Stimulated activated naive CD4-positive, alpha-beta T cell treated with Interleukin-2 at 50 U/mL for 16 hours (primary cell): ENCODE measurements around the gene PKNOX2.

Source experiments
- DNase-seq: peaks from one replicate; lab custom pipeline; 2025; lab: John Stamatoyannopoulos, UW

Gene PKNOX2

GRCh38 chr11:125236072-125236825 lies 71.7 kb downstream of the PKNOX2 start:
- no peak for DNase-seq

GRCh38 chr11:125239585-125240560 lies 75.3 kb downstream of the PKNOX2 start:
- DNase-seq, result no peak

GRCh38 chr11:125241104-125241503 lies 76.6 kb downstream of the PKNOX2 start:
- no peak for DNase-seq

GRCh38 chr11:125242141-125242775 lies 77.7 kb downstream of the PKNOX2 start:
- no peak for DNase-seq

DNA sequence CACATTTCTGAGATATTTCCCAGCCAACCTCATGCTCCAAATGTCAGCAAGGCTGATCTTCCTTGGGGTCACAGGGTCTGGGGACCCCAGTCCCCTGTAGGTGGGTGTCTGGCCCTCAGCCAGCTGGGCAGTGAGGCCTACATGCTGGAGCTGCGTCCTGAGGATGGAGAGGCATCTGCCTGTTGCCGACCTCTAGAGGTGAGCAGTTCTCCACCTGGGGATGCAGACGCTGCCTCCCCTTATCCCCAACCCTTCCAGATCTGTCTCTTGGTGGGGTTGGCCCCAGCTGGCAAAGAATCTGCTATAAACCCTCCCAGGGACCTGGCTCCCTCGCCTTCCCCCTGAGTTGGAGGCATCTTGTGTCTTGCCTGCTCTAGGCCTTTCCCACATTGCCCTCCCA lies 79.6 kb downstream of the PKNOX2 start:
- no peak for DNase-seq

DNA sequence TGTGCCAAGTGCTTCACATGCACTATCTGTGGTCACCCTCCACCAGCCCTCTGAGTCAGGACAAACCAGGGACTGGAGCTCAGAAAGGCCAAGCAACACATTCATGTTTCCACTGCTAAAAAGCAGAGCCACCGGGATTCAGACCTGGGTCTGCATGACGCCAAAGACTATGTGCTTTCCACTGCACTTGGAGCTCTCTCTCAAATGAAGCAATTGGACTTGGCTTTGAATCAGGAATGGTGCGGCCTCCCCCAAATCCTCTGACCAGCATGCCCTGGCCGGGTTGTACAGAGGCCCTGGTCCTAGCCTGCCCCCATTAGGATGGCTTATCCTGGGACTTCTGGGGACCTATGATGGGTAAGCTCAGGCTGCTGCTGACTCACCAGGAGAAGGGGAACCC lies 80.7 kb downstream of the PKNOX2 start:
- no peak for DNase-seq

DNA sequence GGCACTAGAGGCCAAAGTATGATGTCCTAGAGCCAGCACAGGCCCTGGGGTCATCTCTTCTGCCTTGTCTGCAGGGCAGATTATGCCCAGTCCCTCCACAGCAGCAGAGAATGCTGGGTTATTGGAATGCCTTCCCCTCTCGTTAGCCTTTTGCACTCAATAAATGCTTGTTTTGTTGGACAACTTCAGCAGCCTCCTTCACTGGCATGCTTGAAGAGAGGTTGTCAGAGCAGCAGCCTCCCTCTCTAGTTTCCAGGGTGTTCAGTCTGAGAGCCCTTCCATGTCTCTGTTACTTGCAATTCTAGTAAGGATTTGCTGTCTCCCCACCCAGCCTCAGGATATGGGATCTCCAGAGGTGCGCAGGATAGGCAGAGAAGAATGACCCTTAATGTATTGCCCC lies 82.9 kb downstream of the PKNOX2 start:
- DNase-seq, result no peak

DNA sequence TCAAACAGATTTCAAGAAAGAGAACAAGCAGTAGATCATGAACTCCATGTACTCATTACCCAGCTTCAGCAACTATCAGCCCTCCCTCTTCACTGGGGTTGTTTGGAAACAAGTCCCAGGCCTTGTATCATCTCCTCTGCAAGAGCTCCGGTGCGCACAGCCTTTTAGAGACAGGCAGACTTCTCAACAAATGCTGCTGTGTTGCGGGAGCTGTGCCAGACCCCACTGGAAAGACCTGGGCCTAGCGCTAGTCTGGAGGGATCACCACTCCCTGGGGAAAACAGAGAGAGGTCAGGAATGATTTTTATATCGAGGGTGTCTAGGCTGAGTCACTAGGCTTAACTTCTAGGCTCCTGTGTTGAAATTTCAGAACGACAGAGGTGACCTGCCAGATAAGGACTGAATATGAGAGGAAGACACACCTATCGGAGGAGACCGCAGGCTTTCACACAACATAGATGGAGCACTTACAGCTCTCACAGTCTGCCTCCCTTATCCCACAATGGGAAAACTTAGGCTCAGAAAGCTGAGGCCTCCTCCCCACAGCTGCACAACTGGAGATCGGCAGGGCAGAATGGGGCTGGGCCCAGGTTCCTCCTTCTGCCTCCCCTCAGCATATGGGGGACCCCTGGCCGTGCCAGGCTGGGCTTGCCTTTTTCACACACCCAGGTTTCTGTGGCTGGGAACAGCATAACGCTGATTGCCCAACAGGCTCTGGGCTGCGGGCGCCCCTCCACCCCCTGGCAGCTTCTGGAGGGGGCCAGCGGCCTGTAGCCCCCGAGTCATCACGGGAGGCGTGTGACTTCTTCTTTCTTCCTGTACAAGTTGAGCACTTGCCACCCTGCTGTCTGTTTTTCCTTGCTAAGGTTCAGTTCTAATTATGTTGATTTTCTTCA lies 86.0 kb downstream of the PKNOX2 start:
- DNase-seq, result no peak

- no peak for DNase-seq
Measured at GRCh38 chr11:125251214-125251545, 86.6 kb downstream of the PKNOX2 start.

GRCh38 chr11:125251956-125252355 lies 87.4 kb downstream of the PKNOX2 start:
- no peak for DNase-seq

DNA sequence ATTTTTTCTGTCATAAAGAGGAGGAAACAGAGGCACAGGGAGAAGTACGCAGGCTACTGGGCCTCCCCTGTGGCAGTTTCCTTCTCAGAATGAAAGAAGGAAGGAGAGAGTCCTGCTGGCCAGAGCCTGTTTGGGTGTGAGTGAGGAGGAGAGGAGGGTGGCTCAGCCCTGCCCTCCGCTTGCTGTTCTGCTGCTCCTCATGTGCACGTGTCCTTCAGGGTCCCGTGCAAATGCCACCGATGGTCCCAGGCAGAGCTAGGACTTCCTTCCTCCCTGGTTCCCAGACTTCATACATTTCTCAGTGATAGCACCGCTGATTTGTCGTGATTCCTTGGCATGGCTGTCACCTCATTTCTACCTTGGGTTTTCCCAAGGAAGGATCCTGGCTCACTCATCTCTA lies 88.7 kb downstream of the PKNOX2 start:
- no peak for DNase-seq

GRCh38 chr11:125253795-125254525 lies 89.4 kb downstream of the PKNOX2 start:
- DNase-seq, result no peak

DNA sequence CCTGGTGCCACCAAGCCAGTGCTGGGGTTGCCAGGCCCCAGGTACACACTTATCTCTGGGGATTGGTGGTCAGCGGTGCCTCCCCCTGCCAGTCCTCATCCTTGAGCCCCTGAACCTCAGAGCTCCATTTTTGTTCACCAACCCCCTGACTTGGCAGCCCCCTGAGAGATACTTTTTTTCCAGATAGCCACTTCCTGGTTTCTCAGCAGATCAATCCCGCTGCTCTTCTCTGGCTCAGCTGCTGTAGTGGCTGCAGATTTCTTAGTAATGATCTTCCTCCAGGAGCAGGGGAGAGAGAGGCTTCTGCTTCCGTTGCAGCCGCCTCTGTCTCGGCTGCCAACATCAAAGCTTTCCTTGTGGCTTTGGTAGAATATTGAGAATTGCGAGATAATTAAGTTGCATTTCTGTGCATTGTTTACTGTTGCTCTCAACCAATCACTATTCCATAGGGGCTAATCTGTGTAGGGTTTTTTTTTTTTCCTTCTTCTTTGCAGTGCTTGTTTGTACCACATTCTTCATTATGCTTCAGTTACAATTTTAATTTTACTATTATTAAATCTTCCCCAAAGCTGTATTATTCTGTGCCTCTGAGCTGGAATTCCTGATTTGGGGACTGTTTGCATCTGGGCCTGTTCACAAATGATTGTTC lies 92.1 kb downstream of the PKNOX2 start:
- no peak for DNase-seq

DNA sequence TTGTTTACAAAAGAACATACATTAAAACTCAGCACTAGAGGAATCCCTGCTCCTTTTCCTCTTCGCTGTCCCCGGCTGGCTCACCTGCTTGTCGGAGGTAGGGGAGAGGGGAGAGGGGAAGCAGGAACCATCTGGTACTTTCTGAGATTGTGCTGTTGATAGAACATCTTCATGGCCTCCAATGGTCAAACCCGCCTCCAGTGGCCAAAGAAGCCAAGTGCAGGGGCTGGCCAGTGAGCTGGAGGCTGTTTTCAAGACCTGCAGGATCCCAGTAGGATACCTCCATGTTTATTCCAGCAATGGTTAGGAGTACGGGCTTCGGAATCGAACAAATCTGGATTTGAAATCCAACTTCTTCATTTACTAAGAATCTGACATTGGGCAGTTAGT lies 92.6 kb downstream of the PKNOX2 start:
- no peak for DNase-seq

DNA sequence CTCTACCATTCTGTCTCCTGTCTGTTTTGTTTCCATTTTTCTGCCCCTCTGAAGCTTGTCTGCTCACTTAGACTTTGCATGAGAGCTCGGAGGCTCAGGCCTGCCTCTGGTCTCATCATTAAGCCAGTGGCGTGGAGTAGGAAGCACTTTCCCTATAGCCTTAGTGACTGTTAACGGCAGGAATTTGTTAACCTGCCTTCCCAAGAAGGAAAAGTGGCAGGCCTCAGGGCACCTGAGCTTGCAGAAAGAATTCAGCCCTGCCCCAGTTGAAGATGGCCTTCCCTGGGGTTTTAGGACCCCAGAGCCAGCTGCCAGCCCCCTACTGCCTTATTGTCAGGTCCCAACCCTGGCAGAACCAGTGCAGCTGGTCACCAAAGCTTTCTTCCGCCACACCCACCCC lies 93.2 kb downstream of the PKNOX2 start:
- DNase-seq, result no peak

DNA sequence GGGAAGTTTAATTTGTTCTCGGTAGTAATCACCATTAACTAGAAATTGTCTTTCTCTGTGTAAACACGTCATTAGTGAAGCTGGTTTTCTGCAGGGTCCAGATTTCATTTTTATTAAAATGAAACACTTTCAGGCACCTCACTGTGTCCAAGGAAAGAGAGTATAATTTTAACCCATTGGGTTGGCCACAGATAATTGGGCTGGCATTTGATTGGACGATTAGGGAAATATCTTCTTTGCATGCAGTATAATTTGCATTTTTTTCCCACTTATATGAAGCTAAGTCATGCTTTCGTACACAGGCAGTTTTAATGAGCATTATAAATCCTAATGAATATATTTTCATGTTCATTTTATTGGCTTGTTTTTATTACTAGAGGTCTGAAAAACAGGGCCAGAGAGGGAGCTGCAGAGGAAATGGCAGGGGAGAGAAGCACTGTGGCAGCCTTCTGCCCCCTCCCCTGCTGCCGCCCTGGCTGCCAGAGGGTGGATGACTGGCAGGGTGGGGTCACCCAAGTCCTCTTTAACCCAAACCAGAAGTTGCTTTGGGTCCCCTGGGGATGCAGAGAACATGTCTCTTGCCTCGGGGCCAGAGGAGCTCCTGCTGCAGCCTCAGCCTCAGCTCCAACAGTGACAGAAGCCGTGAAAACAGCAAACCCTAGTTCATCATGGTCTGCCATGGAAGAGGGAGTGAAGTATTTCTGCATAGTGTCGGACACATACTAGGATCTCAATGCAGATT lies 93.9 kb downstream of the PKNOX2 start:
- DNase-seq, result no peak

DNA sequence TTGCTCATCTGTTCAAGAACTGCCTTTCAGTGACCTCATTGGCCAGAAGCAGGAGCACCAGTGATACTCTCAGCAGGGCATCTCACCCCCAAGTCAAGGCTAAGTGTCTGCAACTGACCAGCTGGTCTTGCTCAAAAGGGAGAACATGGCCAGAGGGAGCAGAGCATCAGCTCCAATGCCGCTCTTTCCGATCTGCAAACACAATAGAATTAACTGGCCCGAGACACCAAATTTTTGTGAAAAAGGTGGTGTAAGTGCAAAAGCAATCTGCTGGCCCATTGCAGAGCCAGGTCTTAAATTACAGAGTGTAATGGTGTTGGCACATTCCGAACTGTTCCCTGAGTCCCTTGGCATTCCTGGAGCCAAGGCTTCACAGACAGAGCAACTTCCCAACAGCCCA lies 97.0 kb downstream of the PKNOX2 start:
- DNase-seq, result no peak

GRCh38 chr11:125262194-125262829 lies 97.8 kb downstream of the PKNOX2 start:
- no peak for DNase-seq

DNA sequence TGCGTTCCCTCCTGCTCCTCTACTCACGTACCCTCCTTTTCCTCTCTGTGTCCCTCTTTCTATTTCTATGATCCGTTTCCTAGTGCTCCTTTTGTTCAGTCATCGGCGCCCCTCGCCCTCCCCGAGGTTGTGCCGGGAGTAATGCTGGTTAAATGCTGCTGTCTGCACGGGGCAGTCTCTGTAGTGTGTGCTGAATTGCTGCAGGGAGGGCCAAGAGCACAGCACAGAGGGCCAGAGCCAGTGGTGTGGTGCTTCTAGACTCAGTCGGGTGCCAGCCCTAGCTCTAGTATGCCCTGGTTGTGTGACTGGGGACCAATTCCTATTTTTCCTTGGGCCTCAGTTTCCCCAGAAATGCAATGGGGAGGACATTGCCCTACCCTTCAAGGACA lies 98.3 kb downstream of the PKNOX2 start:
- DNase-seq, result no peak
